HepG2 (cell line): ENCODE data around the gene DIAPH3. TPM values are rescaled to one million over a fixed set of nuclear protein-coding genes. Genes with fewer than 3 reads are reported as not detected.

Source experiments
- HIVEP1 ChIP-seq: sonication (generic); formaldehyde crosslinking; IDR thresholded peaks from 2 replicates; pipeline ENCODE4 v1.4.0; 2020; ENCODE audit warnings: mild to moderate bottlenecking, missing genetic modification reagents
- IKZF4 ChIP-seq: sonication (generic); formaldehyde crosslinking; IDR thresholded peaks from 2 replicates; pipeline ENCODE4 v1.5.1; 2020; ENCODE audit warnings: borderline replicate concordance, mild to moderate bottlenecking, low read depth, missing genetic modification reagents; ENCODE audit errors: not compliant biosample characterization
- PCBP2 ChIP-seq: fragments of 200-400 bp; formaldehyde crosslinking; optimal IDR thresholded peaks from 2 replicates; pipeline ENCODE3; 2018; ENCODE audit warnings: low read length, low read depth; ENCODE audit not compliant: poor library complexity, severe bottlenecking
- SP5 ChIP-seq: IDR thresholded peaks from 2 replicates; pipeline ENCODE4 v1.6.1; 2016; ENCODE audit warnings: low read depth, borderline replicate concordance
- SRF ChIP-seq: IDR thresholded peaks from 2 replicates; pipeline ENCODE4 v1.6.1; 2011; ENCODE audit warnings: mild to moderate bottlenecking, low read depth, low read length, moderate library complexity
- TCF7L2 ChIP-seq: IDR thresholded peaks from 2 replicates; pipeline ENCODE4 v1.6.1; 2011; ENCODE audit warnings: mild to moderate bottlenecking, low read depth, low read length, moderate library complexity
- TP53 ChIP-seq: sonication (generic); formaldehyde crosslinking; conservative IDR thresholded peaks from 2 replicates; pipeline ENCODE4 v1.4.0; 2020; ENCODE audit warnings: missing genetic modification reagents
- ZBTB38 ChIP-seq: sonication (generic); formaldehyde crosslinking; IDR thresholded peaks from 2 replicates; pipeline ENCODE4 v1.5.1; 2020; ENCODE audit warnings: mild to moderate bottlenecking, missing genetic modification reagents
- ZNF260 ChIP-seq: sonication (generic); formaldehyde crosslinking; IDR thresholded peaks from 2 replicates; pipeline ENCODE4 v1.4.0; 2020; ENCODE audit warnings: missing genetic modification reagents, low read depth, mild to moderate bottlenecking, borderline replicate concordance
- ZNF510 ChIP-seq: sonication (generic); formaldehyde crosslinking; IDR thresholded peaks from 2 replicates; pipeline ENCODE4 v1.4.0; 2020; ENCODE audit warnings: low read depth, mild to moderate bottlenecking, missing genetic modification reagents
- ZNF549 ChIP-seq: sonication (generic); formaldehyde crosslinking; IDR thresholded peaks from 2 replicates; pipeline ENCODE4 v1.5.0; 2020; ENCODE audit warnings: missing genetic modification reagents
- ZNF652 ChIP-seq: IDR thresholded peaks from 2 replicates; pipeline ENCODE4 v1.6.1; 2016; ENCODE audit warnings: low read depth, borderline replicate concordance
- ZNF850 ChIP-seq: sonication (generic); formaldehyde crosslinking; conservative IDR thresholded peaks from 2 replicates; pipeline ENCODE4 v1.9.0; 2021; ENCODE audit warnings: mild to moderate bottlenecking, missing genetic modification reagents
- polyA plus RNA-seq, 8 experiments: library from polyadenylated mRNA; depleted of rRNA in 3 of 8; stranded (reverse) in 7 of 8; unstranded in 1 of 8; fragments of >200 nt; fragmentation: Illumina TruSeq in 4 of 8; extraction: Trizol in 4 of 8; gene quantifications; 2 replicates each; pipeline versions ENCODE4 v1.2.1 to v1.2.3, GENCODE V29; 2011 to 2016; ENCODE audit warnings: low read depth in 4 of 8, missing spikeins in 1 of 8, mixed read lengths in 1 of 8; ENCODE audit not compliant: insufficient read depth in 1 of 8
- total RNA-seq, 5 experiments: library from RNA; depleted of rRNA; stranded (reverse); fragments of >200 nt; fragmentation: Illumina TruSeq; extraction: Trizol; gene quantifications; 2 replicates each; pipeline ENCODE4 v1.2.3, GENCODE V29; 2016; ENCODE audit warnings: low read depth in 1 of 5
- TF ChIP-seq, protein P1 (sequence below): IDR thresholded peaks from 2 replicates; pipeline ENCODE4 v1.6.1; 2016; ENCODE audit warnings: missing biosample characterization, missing genetic modification reagents, low read depth
- TF ChIP-seq, protein P2 (sequence below): IDR thresholded peaks from 2 replicates; pipeline ENCODE4 v1.6.1; 2012; ENCODE audit warnings: inconsistent platforms
- TF ChIP-seq, protein P3 (sequence below): sonication (generic); formaldehyde crosslinking; IDR thresholded peaks from 2 replicates; pipeline ENCODE4 v1.4.0; 2020; ENCODE audit warnings: mild to moderate bottlenecking, missing genetic modification reagents, borderline replicate concordance
- TF ChIP-seq, protein P4 (sequence below): sonication (generic); formaldehyde crosslinking; IDR thresholded peaks from 2 replicates; pipeline ENCODE4 v1.4.0; 2020; ENCODE audit warnings: missing genetic modification reagents

DIAPH3 gene
- total and polyA plus RNA-seq, 2 of the 13 experiments (the other 11 are each of a cell fraction or from before 2014, with no cell fraction given), result 4.0 to 9.3 TPM

DNA sequence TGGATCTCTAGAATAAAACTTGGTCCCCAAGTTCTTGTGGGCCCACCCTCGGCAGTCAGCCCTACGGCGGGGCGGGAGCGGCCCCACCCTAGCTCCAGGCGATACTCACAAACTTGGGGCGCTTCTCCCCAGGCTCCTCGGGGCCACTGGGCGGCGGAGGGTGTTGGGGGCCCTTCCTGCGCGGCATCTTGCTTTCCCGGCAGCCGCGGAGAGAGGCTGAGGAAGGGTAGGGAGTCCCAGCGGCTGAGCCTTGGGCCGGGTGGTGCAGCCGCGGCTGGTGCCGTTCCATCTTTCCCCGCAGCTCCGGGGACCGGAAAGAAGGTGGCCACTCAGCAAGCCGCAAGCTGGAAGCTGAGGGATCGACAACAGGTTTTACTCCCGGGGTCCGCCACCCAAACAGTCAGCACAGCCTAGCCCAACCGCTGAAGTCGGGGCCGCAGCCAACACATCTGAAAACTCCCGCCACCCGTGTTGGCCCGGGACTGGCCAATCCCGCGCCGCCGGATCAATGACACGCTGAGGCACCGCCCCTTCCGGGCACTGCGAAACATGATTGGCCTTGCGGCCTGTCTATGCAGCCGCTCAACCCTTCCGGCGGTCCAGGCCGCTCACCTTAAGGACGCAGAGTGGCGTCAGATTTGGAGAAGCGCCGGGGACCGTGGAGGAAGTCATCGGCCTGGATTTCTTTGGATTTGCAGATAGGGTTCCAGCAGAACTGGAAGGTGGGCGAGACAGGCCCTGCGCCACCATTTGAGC lies at the start of gene DIAPH3 (continued):
- TF ChIP-seq ZNF510 (CRISPR knock-in tag), result no peak
- no peak for TF ChIP-seq IKZF4 (CRISPR knock-in tag)
- TF ChIP-seq, protein P1, sequence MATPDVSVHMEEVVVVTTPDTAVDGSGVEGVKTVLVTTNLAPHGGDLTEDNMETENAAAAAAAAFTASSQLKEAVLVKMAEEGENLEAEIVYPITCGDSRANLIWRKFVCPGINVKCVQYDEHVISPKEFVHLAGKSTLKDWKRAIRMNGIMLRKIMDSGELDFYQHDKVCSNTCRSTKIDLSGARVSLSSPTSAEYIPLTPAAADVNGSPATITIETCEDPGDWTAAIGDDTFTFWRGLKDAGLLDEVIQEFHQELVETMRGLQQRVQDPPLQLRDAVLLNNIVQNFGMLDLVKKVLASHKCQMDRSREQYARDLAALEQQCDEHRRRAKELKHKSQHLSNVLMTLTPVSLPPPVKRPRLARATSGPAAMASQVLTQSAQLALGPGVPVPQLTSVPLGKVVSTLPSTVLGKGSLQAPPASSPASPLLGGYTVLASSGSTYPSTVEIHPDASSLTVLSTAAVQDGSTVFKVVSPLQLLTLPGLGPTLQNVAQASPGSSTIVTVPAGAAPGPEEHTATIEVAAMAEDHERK (CRISPR knock-in tag), result no peak
- peak; percentile 67 for TF ChIP-seq HIVEP1
- no peak for TF ChIP-seq PCBP2
- no peak for TF ChIP-seq ZNF850 (CRISPR knock-in tag)
- TF ChIP-seq, protein P2, sequence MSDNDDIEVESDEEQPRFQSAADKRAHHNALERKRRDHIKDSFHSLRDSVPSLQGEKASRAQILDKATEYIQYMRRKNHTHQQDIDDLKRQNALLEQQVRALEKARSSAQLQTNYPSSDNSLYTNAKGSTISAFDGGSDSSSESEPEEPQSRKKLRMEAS, result peak; percentile 58
- no peak for TF ChIP-seq ZNF549 (CRISPR knock-in tag)
- TF ChIP-seq, protein P3, sequence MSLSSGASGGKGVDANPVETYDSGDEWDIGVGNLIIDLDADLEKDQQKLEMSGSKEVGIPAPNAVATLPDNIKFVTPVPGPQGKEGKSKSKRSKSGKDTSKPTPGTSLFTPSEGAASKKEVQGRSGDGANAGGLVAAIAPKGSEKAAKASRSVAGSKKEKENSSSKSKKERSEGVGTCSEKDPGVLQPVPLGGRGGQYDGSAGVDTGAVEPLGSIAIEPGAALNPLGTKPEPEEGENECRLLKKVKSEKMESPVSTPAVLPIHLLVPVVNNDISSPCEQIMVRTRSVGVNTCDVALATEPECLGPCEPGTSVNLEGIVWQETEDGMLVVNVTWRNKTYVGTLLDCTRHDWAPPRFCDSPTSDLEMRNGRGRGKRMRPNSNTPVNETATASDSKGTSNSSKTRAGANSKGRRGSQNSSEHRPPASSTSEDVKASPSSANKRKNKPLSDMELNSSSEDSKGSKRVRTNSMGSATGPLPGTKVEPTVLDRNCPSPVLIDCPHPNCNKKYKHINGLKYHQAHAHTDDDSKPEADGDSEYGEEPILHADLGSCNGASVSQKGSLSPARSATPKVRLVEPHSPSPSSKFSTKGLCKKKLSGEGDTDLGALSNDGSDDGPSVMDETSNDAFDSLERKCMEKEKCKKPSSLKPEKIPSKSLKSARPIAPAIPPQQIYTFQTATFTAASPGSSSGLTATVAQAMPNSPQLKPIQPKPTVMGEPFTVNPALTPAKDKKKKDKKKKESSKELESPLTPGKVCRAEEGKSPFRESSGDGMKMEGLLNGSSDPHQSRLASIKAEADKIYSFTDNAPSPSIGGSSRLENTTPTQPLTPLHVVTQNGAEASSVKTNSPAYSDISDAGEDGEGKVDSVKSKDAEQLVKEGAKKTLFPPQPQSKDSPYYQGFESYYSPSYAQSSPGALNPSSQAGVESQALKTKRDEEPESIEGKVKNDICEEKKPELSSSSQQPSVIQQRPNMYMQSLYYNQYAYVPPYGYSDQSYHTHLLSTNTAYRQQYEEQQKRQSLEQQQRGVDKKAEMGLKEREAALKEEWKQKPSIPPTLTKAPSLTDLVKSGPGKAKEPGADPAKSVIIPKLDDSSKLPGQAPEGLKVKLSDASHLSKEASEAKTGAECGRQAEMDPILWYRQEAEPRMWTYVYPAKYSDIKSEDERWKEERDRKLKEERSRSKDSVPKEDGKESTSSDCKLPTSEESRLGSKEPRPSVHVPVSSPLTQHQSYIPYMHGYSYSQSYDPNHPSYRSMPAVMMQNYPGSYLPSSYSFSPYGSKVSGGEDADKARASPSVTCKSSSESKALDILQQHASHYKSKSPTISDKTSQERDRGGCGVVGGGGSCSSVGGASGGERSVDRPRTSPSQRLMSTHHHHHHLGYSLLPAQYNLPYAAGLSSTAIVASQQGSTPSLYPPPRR, result 0 out of 2 replicates have a peak, but pooled peaks have one; percentile 28
- no peak; the same call in 1 of the 2 replicates for TF ChIP-seq TP53
- TF ChIP-seq ZNF260 (CRISPR knock-in tag), result no peak
- no peak for TF ChIP-seq ZNF652
- TF ChIP-seq, protein P4, sequence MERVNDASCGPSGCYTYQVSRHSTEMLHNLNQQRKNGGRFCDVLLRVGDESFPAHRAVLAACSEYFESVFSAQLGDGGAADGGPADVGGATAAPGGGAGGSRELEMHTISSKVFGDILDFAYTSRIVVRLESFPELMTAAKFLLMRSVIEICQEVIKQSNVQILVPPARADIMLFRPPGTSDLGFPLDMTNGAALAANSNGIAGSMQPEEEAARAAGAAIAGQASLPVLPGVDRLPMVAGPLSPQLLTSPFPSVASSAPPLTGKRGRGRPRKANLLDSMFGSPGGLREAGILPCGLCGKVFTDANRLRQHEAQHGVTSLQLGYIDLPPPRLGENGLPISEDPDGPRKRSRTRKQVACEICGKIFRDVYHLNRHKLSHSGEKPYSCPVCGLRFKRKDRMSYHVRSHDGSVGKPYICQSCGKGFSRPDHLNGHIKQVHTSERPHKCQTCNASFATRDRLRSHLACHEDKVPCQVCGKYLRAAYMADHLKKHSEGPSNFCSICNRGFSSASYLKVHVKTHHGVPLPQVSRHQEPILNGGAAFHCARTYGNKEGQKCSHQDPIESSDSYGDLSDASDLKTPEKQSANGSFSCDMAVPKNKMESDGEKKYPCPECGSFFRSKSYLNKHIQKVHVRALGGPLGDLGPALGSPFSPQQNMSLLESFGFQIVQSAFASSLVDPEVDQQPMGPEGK, result no peak
- TF ChIP-seq ZBTB38 (CRISPR knock-in tag), result no peak
- TF ChIP-seq SP5 (CRISPR knock-in tag), result no peak
- no peak for TF ChIP-seq TCF7L2
- no peak for TF ChIP-seq SRF
